ENCODE results near the gene LSAMP. TPM values are rescaled to one million over a fixed set of nuclear protein-coding genes. Genes with fewer than 3 reads are reported as not detected.

Gene LSAMP
- total and polyA plus RNA-seq, 2 of the 13 experiments (the other 11 are each of a cell fraction or from before 2014, with no cell fraction given): not detected

- peak; percentile 65 for DNase-seq (ENCODE audit: low spot score)
- no peaks in the 10 kb centered on the region for H3K27me3 ChIP-seq (ENCODE audit: control insufficient read depth in 1 of 2, insufficient read depth in 2 of 2, low read length in 2 of 2)
- FAIRE-seq: peak; percentile 61
- POLR2A ChIA-PET: interaction anchor here (0.9 to 1.5 kb wide), 5 partner anchors 20 to 39 kb away, joined by 3 to 10 read pairs (median 4); no protein-coding TSS in a partner anchor
- BruUV-seq (replicated peaks): no TSS peak
- no peaks in the 10 kb centered on the region for H3K79me2 ChIP-seq (ENCODE audit: insufficient read depth, low read length)
- intact Hi-C loops (cut with micrococcal nuclease; ENCODE audit: unreplicated experiment): loop anchor here (2.0 kb wide), 2 partner anchors 20 to 676 kb away; partner anchors contain the start of gene ZBTB20
- no peaks in the 10 kb centered on the region for H3K9me3 ChIP-seq (ENCODE audit: low read length)
- CTCF ChIA-PET (ENCODE audit: low intra/inter-chr PET ratio, low total read pairs): no interaction called here
- peak; percentile 81 for ATAC-seq
- in situ Hi-C loops (cut with HindIII; ENCODE audit: extremely low pct_ligation_motif_present, low pct_unique_long_range_greater_than_20kb): no loop called here
- peak overlapping the region; percentile 37 for H3K27ac ChIP-seq (ENCODE audit: extremely low read length, insufficient read depth, low read length)
- no peak overlapping the region; a peak in 1 of 6 replicates for H3K4me3 ChIP-seq (replicated peaks in 1 of 3; ENCODE audit: insufficient read depth in 1 of 3, low read depth in 2 of 3, low read length in 3 of 3)
- peak overlapping the region; percentile 28; the same call in 1 of the 2 replicates for H3K4me2 ChIP-seq (ENCODE audit: low read depth, low read length)
- H3K4me1 ChIP-seq (ENCODE audit: insufficient read depth, low read length): peaks cover 47% of the 10 kb centered on the region
- no peak overlapping the region for H3K9ac ChIP-seq (ENCODE audit: insufficient read depth, low read depth, low read length)
- 27% methylated on average over 2 of the region's 2 CpGs for WGBS (ENCODE audit: low lambda C conversion rate)
- no peak overlapping the region for H2AFZ ChIP-seq (ENCODE audit: low read length)
- no peaks in the 10 kb centered on the region for H4K20me1 ChIP-seq (ENCODE audit: insufficient read depth, low read length)
- H3K36me3 ChIP-seq (replicated peaks in 1 of 2; ENCODE audit: control insufficient read depth in 1 of 2, insufficient read depth in 2 of 2, low read length in 2 of 2): no peaks in the 10 kb centered on the region
- TF ChIP-seq NR2F1 (CRISPR knock-in tag; IDR thresholded peaks at IDR 0.05) (no peak), ZNF746 (CRISPR knock-in tag; IDR thresholded peaks at IDR 0.05) (no peak), ZEB1 (IDR thresholded peaks at IDR 0.05; ENCODE audit: insufficient replicate concordance, low read depth) (no peak), MAFK (conservative IDR thresholded peaks at IDR 0.05 in 1 of 2, IDR thresholded peaks at IDR 0.05 in 1 of 2; ENCODE audit: low read length in 2 of 2) (no peak), NR2F6 (IDR thresholded peaks at IDR 0.05) (no peak), NR2F6 (CRISPR knock-in tag; IDR thresholded peaks at IDR 0.05) (no peak), ZNF280D (CRISPR knock-in tag; IDR thresholded peaks at IDR 0.05) (no peak), RBFOX2 (IDR thresholded peaks at IDR 0.05; ENCODE audit: low read depth, low read length) (no peak), NCOR1 (IDR thresholded peaks at IDR 0.05; ENCODE audit: borderline replicate concordance, low read length) (no peak), MBD4 (IDR thresholded peaks at IDR 0.05; ENCODE audit: borderline replicate concordance, low read length) (0 out of 2 replicates have a peak, but pooled peaks have one; percentile 1), SALL1 (CRISPR knock-in tag; IDR thresholded peaks at IDR 0.05) (peak; percentile 22; the same call in 1 of the 2 replicates)
- TF ChIP-seq, protein P1, sequence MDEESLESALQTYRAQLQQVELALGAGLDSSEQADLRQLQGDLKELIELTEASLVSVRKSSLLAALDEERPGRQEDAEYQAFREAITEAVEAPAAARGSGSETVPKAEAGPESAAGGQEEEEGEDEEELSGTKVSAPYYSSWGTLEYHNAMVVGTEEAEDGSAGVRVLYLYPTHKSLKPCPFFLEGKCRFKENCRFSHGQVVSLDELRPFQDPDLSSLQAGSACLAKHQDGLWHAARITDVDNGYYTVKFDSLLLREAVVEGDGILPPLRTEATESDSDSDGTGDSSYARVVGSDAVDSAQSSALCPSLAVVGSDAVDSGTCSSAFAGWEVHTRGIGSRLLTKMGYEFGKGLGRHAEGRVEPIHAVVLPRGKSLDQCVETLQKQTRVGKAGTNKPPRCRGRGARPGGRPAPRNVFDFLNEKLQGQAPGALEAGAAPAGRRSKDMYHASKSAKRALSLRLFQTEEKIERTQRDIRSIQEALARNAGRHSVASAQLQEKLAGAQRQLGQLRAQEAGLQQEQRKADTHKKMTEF (CRISPR knock-in tag; IDR thresholded peaks at IDR 0.05): peak; percentile 25; the same call in 1 of the 2 replicates
- TF ChIP-seq, protein P2, sequence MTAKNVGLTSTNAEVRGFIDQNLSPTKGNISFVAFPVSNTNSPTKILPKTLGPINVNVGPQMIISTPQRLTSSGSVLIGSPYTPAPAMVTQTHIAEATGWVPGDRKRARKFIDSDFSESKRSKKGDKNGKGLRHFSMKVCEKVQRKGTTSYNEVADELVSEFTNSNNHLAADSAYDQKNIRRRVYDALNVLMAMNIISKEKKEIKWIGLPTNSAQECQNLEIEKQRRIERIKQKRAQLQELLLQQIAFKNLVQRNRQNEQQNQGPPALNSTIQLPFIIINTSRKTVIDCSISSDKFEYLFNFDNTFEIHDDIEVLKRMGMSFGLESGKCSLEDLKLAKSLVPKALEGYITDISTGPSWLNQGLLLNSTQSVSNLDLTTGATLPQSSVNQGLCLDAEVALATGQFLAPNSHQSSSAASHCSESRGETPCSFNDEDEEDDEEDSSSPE (CRISPR knock-in tag; IDR thresholded peaks at IDR 0.05): no peak
Measured at GRCh38 chr3:115823083-115823482, 622.2 kb downstream of the LSAMP start.

All from HepG2 (cell line).